GM18520 (cell line): ENCODE measurements around the gene FBXO8.

Source experiments
- ATAC-seq: cut with Tn5 transposase; IDR thresholded peaks from one replicate; pipeline ENCODE4 v1.9.1; 2021; ENCODE audit not compliant: unreplicated experiment

Gene FBXO8

GRCh38 chr4:174210952-174211490 lies 72.4 kb downstream of the FBXO8 start:
- no peak for ATAC-seq

DNA sequence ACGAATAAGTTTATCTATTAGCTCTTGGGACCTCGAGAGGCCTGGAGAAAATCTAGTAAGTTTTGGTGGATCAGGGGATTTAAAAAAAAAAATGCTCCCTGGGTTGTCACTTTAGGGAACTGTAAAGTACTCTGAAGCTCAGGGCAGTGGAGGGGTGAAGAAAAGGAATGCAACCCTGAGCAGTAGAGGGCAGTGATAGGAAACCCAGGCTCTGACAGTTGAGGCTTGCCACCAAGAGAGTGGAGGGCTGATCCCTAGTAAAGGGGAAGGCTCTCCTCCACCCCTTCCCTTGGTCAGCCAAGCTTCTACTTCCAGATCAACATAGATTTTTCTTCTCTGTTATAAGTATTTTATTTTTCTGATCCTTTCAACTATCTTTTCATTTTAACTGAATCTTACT lies 73.1 kb downstream of the FBXO8 start:
- no peak for ATAC-seq

- ATAC-seq, result no peak
Observed at GRCh38 chr4:174209341-174209740, 74.1 kb downstream of the FBXO8 start.

- ATAC-seq, result no peak
Observed at GRCh38 chr4:174207367-174207766, 76.1 kb downstream of the FBXO8 start.

DNA sequence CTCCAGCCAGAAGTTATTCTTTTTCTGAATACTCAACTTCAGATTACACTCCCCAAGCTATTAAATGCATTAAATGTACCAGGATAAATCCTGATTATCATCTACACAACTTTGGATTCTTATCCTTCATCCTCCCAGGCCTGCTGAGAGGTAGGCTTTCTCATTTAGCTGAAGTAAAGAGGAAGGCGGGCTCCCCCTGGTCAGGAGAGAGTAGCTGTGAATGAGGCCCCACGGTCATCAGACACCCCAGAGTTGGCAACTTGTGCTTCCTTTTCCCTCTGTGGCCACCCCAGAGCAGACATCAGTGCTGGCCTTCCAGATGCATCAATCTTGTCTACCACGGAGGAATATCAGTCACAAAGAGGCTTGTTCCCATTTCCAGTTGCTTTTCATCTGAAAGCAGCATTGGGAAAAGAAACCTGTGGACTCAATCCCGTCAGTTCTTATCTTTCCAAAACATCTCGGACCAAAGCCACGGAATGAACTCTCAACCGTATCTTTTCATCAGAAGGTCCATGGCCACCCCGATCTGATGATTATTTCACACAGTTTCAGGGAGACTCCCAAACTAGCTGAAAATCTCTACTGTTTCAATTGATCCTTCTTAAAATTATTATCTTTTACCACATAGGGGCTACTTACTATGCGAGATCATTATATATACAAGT lies 79.2 kb downstream of the FBXO8 start:
- ATAC-seq, result no peak

DNA sequence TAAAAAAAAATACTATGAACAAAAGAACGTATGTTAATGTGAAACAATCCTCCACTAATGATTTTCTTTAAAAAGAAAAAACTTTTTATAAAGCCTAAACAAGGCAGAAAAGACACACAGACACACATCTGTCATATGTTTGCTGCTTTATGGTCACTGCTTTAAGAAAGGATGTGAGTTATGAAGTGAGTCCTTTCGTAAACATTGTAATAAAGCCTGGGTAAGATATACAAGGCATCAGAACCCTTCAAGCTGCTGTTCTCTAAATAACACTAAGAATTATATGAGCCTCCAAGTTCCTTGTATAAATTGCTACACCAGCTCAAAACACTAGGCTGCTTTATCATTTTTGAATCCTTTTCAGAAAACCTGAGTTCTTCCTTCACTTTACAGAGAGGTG lies 81.6 kb downstream of the FBXO8 start:
- no peak for ATAC-seq

DNA sequence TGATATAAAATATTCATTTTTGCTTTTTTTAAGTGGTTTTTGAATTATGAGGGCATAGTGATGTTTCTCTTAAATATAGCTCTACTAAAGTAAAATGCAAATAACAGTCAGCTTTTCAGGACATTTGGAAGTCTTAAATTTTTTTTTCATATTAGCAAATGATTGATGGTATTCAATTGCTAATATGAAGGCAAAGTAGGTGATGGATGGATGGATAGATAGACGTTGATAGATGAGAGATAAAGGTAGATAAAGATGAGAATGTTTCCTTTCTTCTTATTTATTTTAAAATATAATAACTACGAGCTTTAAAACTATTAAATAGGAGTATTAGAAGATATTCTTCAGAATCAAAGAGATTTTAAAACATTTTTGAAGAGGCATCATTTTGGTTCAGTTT lies 83.7 kb downstream of the FBXO8 start:
- no peak for ATAC-seq

- ATAC-seq, result no peak
Observed at GRCh38 chr4:174198828-174199227, 84.6 kb downstream of the FBXO8 start.

DNA sequence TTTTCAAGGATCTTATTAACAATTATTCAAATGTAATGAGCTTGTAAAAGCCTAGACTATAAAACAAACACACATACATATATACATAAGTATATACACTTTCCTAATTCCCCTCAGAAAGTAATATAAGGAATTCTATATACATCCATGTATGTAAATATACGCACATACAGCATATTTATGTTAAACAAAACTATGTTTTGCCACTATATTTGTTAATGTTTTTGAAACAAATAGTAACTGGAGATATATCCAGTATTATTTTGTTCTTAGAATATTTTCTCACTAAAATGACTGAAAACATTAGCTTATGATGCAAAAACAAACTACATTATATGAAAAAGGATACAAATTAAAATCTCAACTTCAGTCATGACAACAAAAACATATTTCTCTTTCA lies 85.1 kb downstream of the FBXO8 start:
- ATAC-seq, result no peak

GRCh38 chr4:174193438-174194374 lies 89.8 kb downstream of the FBXO8 start:
- ATAC-seq, result no peak

DNA sequence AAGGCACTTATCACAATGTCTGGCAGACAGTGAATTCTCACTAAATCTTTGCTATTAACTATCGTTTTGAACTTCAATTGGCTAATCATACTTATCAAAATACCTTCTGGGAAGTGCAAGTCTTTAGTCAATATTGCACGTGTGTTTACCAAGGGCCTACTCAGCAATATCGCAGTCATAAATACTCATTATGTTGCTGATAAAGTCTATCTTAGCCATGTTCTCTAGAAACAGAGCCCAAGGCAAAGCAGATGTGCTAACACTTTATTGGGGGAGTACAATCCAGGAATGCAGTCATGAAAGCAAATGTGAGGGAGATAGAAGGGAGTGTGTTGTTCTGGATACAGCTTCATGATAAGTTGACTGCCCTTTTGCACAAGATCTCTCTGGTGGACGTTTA lies 90.5 kb downstream of the FBXO8 start:
- no peak for ATAC-seq

DNA sequence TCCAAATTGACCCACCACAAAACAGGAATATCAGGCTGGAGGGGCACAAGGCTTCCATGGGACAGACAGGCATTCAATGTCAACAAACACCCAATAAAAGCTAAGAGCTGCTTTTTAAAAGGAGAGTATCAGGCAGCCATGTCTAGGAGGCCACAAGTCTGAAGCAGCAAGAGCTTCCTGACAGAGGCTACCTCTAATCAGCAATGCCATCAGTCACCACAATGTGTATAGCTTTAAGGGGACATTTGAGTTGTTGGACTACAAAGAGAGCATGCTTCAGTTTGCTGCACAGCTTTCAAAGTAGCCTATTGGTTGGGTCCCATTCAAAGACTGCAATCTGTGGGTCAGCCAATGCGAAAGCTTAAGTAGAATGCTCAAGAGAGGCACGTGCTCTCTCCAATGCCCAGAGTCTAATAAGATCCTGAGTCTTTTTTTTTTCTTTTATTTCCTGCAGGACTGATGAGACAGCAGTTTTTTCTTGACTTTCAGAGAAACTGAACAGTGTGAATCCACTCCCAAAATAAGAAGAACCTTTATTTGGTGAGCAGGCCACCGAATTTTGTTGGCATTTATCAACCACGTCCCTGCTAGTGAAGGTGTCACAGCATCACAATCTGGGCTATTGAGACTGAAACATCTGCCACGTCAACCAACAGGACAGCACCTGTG lies 92.5 kb downstream of the FBXO8 start:
- no peak for ATAC-seq

GRCh38 chr4:174189392-174190015 lies 94.0 kb downstream of the FBXO8 start:
- ATAC-seq, result no peak
